ENCODE measurements around the gene ZC3H10.

Gene ZC3H10

DNA sequence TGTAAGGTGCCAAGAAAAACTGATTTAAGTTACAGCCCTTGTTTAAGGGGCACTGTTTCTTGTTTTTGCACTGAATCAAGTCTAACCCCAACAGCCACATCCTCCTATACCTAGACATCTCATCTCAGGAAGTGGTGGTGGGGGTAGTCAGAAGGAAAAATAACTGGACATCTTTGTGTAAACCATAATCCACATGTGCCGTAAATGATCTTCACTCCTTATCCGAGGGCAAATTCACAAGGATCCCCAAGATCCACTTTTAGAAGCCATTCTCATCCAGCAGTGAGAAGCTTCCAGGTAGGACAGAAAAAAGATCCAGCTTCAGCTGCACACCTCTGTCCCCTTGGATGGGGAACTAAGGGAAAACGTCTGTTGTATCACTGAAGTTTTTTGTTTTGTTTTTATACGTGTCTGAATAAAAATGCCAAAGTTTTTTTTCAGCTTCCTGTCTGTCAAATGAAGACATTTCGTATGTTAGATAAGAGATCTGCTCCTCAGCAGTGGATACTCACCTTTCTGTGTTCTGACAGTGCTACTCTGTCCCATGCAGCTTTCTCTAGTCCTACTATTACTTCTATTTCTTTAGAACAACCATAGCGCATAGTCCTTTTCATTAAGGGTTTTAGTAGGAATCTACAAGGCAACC is 14.9 kb upstream of the ZC3H10 start:
- DNase-seq = peak; percentile 26

GRCh38 chr12:56103823-56104108 is 14.3 kb upstream of the ZC3H10 start:
- DNase-seq = no peak

DNA sequence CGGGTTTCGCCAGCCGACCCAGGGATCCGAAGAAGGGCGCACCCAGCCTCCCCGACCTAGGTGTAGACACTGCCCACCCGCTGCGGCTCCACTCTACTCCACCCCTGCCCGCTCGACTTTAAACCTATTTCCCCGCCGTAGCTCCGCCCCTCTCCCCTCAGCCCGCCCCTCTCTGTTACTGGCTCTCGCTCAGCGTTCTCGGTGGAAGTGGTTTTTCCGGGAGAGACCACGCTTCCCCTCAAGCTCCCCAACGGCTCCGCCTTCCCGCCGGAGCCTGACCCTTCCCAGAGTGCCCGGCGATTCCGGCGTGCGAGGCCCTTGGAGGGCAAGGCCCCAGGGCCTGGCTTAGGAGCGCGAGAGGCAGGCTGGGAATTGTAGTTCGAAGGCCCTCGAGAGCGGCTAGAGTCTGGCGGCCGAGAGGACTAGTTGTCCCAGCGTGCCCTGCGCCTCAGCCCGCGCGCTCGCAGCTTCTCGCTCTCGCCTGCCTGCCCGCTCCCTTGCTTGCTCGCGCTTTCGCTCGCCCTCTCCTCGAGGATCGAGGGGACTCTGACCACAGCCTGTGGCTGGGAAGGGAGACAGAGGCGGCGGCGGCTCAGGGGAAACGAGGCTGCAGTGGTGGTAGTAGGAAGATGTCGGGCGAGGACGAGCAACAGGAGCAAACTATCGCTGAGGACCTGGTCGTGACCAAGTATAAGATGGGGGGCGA is 13.8 kb upstream of the ZC3H10 start, which contains the start of gene PA2G4:
TSS of gene PA2G4 (plus strand) at position 451 of the 706 bp plus-strand sequence. CDS start at position 630, 179 bp downstream.
- peak; percentile 98 for DNase-seq

DNA sequence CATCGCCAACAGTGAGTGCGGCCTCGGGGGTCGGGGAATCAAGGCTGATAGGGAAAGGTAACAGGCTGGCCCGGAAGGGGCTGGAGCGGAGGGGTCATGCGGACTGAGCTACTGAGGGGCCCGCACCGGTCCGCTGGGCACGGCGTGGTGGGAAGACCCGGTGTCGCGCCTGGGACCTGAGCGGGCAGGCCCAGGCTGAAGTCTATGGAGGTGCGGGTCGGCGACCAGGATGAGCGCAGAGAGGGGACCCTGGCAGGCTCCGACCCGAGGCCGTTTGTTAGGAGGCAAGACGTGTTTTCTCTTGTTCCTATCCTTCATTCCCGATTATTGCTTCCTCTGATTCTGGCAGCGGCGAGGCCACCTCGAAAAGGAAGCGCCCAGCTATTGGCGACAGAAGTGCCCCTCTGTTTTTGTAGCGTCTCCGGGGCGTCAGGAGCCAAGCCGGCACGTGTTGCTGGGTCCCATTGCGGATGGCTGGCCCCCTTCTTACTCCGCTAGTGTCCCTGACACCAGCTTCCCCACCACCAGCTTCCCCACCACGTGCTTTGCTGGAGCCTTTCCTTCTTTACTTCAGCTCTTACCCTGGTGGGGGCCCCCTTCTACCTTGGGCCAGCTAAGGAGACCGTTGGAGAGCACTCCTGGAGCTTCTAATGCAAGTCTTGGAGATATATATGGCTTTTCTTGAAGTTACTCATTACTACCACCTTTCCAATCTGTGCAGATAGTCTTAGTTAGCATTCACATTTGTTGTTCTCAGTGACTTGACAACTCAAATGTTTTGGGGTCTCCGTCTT is 13.1 kb upstream of the ZC3H10 start:
- peak; percentile 25 for DNase-seq

DNA sequence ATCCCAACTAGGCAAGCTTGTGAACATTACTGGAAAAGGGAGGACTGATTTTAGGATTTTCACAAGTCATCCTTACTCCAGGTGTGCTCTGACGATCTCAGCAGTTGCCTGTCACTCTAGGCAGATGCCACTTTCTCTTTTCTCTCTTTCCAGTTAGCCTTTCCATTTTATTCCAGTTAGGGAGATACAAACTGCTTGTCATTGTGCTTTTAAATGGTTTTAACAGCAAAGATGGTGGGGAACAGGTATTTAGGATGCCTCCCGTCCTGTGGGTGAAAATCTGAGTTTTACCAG is 12.5 kb upstream of the ZC3H10 start:
- no peak for DNase-seq

DNA sequence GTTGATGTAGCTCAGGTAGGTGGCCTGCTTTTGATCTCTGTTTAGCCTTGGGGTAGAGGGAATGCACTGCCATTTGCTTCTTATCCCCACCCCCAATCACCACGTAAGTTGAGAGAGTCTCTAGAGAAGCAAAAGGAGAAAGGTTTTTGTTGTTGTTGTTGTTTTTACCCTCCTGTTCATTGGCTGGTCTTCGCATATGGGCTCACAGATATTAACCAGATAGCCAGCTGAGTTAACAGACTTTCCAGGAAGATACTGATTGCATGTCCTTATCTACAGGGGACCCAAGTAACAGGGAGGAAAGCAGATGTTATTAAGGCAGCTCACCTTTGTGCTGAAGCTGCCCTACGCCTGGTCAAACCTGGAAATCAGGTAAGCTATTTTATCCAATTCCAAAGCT is 10.8 kb upstream of the ZC3H10 start:
- DNase-seq = no peak

DNA sequence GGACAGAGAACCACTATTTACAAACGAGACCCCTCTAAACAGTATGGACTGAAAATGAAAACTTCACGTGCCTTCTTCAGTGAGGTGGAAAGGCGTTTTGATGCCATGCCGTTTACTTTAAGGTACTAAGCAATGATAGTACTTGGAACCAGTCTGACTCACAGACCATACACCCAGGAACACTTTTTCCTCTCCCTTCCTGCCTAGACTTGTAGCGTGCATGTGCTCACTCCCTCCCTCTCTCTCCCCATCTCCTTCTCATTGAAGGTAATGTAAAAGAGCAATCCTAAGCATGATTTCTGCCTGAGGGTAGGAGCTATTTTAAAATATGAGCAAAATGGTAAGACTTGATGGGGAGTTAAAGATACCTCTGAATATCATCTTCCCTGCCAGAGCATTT is 7.5 kb upstream of the ZC3H10 start:
- no peak for DNase-seq

DNA sequence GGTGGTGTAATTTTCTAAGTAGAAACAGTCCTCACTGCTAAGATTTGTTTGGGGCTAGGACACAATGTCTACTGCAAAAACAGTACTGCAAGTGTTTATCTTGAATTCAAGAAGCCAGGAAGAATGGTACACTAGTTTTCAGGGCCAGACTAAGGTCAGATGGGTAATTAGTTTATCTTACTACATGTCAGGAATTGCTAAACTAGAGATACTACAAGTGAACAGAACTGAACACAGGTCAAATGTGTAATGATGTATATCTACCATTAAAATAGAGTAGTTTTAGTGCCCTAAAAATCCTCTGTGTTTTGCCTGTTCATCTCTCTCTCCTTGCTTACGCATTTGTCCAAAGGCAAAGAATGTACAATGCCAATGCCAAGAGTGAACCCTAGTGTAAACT is 4.0 kb upstream of the ZC3H10 start:
- DNase-seq = no peak

DNA sequence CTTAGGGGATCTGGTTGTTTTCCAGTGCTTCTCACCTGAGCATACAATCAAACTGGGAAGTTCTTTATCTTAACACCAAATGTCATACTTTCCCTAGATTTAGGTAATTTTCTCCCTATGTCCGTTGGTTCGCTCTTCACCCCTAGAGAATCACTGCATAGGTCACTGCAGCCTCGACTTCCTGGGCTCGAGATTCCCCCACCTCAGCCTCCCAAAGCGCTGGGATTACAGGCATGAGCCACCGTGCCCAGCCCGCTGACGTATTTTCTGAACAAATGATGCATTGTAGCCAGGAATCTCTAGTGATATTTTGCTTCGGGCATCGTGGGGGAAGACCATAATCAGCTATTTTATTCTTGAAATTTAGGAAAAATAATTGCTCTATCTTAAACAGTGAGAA is 2.7 kb upstream of the ZC3H10 start:
- DNase-seq = no peak

GRCh38 chr12:56116267-56117081 is 1.6 kb upstream of the ZC3H10 start, which contains the start of gene RPL41:
Gene RPL41, plus strand, starts transcription at chr12:56116633.
- DNase-seq = peak; percentile 95

- DNase-seq = peak; percentile 24
Measured at GRCh38 chr12:56117082-56117706, 872 bp upstream of the ZC3H10 start.

GRCh38 chr12:56118688-56119357 is 757 bp downstream of the ZC3H10 start:
- no peak for DNase-seq

DNA sequence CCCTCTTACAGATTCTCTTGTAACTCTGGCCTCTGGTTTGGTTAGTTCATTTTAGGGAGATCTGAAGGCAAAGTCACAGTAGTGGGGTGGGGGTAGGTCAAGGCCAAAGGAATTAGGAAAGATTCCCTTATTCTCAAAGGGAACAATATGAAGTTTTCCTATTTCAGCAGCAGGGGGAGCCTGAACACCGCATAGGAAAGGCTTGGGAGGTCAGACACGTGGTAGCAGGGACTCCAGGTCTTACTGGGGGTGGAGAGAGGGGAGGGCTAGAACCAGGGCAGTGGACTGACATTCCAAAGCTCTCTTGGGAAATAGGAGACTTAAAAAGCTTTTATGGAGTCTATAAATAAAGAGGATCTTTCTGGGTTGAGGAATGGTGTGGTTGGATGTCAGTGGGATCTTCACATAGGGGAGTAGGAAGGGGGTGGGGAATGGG is 1.3 kb downstream of the ZC3H10 start:
- peak; percentile 75 for DNase-seq

GRCh38 chr12:56120158-56120846 is 2.2 kb downstream of the ZC3H10 start:
- DNase-seq = no peak

DNA sequence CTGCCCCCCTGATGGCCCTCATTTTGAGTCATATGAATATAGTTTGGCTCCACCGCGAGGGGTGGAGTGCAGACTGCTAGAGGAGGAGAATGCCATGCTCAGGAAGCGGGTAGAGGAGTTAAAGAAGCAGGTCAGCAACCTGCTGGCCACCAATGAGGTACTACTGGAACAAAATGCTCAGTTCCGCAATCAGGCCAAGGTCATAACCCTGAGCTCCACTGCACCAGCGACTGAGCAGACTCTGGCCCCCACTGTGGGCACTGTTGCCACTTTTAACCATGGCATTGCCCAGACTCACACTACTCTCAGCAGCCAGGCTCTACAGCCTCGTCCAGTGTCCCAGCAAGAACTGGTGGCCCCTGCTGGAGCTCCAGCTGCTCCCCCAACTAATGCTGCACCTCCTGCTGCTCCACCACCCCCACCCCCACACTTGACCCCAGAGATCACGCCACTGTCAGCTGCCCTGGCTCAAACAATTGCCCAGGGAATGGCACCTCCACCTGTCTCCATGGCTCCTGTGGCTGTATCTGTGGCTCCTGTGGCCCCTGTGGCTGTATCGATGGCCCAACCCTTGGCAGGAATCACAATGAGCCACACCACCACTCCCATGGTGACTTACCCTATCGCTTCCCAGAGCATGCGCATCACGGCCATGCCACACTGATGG is 3.3 kb downstream of the ZC3H10 start:
- no peak for DNase-seq

DNA sequence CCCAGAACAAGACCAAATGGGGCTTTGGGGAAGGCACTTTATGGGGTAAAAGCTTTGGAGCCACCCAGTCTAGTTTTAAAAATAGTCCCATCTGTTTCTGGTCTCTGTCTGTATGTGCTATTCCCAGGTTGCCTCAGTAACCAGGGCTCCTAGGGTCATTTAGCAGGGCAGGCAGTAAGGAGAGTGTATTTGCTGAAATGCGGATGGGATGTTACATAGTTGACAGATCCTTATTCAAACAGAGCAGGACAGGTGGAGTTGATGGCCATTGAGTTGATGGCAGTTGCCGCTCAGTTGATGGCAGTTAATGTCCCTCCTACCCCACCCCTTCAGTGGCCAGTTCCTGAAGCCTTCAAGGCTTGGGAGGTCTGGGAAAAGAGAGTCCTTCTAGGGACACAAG is 4.6 kb downstream of the ZC3H10 start:
- DNase-seq = no peak

- no peak for DNase-seq
Measured at GRCh38 chr12:56124133-56124532, 6.1 kb downstream of the ZC3H10 start.

GRCh38 chr12:56126732-56127239 is 8.7 kb downstream of the ZC3H10 start:
- DNase-seq = no peak

DNA sequence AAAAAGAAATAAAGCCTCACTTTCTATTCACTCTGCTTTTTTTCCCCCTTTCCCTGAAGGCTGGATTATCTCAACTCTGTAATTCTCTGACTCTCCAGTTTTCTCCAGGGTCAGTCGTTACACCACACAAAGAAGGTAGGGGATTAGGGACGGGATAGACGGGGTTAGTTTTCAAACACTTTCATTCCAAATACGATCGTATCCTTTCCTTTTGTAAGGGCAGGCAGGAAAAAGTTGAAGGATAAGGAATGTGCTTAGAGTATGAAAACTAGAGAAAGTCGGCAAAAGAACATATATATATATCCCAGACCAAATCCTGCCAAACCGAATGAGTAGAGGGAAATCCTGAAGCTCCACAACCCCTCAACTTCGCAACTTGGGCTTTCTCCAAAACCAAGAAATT is 9.4 kb downstream of the ZC3H10 start:
- no peak for DNase-seq

- DNase-seq = peak; percentile 98
Measured at GRCh38 chr12:56127888-56128669, 10.0 kb downstream of the ZC3H10 start, which contains the start of gene ESYT1. Gene ESYT1, plus strand, starts transcription at chr12:56128267. Its CDS starts 53 bp downstream, at chr12:56128320.
